Esophagus squamous epithelium (tissue), 5 donors: ENCODE measurements around the gene THAP5. TPM values are rescaled to one million over a fixed set of nuclear protein-coding genes. Genes with fewer than 3 reads are reported as not detected.

ENCODE experiments used
- DNase-seq: peaks from one replicate; lab custom pipeline; 2025; lab: John Stamatoyannopoulos, UW
- H3K27ac ChIP-seq, 4 donors: fragments of 200-600 bp; sonication (generic); one replicate each; pipeline ENCODE4 v1.5.1; 2016 to 2019; ENCODE audit warnings: mild to moderate bottlenecking in 1 of 4
- H3K27me3 ChIP-seq, 4 donors: fragments of 200-600 bp; sonication (generic); 1 replicate in 3 of 4; 2 replicates in 1 of 4; pipeline versions ENCODE4 v1.5.1 to v1.6.0; 2017 to 2021; ENCODE audit warnings: antibody characterized with exemption in 1 of 4
- H3K36me3 ChIP-seq, 3 donors: fragments of 200-600 bp; sonication (generic); one replicate each; pipeline ENCODE4 v1.5.1; 2016 to 2019
- H3K4me1 ChIP-seq, 3 donors: fragments of 200-600 bp; sonication (generic); one replicate each; pipeline ENCODE4 v1.5.1; 2017 to 2019
- H3K4me3 ChIP-seq, 4 donors: fragments of 200-600 bp; sonication (generic); 1 replicate in 3 of 4; 2 replicates in 1 of 4; pipeline ENCODE4 v1.5.1; 2016 to 2019; ENCODE audit warnings: mild to moderate bottlenecking in 2 of 4, moderate library complexity in 1 of 4
- H3K9me3 ChIP-seq, 3 donors: fragments of 200-600 bp; sonication (generic); one replicate each; pipeline ENCODE4 v1.5.1; 2016 to 2019
- POLR2A ChIP-seq, 4 donors: fragments of 450-650 bp; IDR thresholded peaks; one replicate each; pipeline ENCODE4 v1.6.1; 2017; ENCODE audit warnings: antibody characterized with exemption in 4 of 4, mild to moderate bottlenecking in 4 of 4, moderate library complexity in 3 of 4
- WGBS, 2 donors: methylation state at CpG; one replicate each; pipeline ENCODE4 v1.1.5; 2018; 5-methylcytosine and 5-hydroxymethylcytosine counted together
- intact Hi-C: fragments of 100-400 bp; cut with DNase I; formaldehyde crosslinking; loops from one replicate; pipeline ENCODE4 v1.15.0; 2022
- total RNA-seq, 4 donors: library from RNA; depleted of rRNA; stranded (reverse); fragments of >200 nt; gene quantifications; one replicate each; pipeline ENCODE4 v1.1.0, GENCODE V29; 2016
- TF ChIP-seq, protein P1 (sequence below), 6 experiments: fragments of 450-650 bp in 4 of 6; fragments of 200-600 bp in 2 of 6; sonication (generic) in 2 of 6; IDR thresholded peaks; one replicate each; pipeline ENCODE4 v1.5.1; 2016 to 2019; ENCODE audit warnings: antibody characterized with exemption in 6 of 6, mild to moderate bottlenecking in 4 of 6, moderate library complexity in 4 of 6
- donor health status: DM: yes; HTN: yes; CAD: no.

The THAP5 gene
- total RNA-seq, 4 donors from 2014 or later, result 7.7 to 19.7 (median 15.9) TPM

DNA sequence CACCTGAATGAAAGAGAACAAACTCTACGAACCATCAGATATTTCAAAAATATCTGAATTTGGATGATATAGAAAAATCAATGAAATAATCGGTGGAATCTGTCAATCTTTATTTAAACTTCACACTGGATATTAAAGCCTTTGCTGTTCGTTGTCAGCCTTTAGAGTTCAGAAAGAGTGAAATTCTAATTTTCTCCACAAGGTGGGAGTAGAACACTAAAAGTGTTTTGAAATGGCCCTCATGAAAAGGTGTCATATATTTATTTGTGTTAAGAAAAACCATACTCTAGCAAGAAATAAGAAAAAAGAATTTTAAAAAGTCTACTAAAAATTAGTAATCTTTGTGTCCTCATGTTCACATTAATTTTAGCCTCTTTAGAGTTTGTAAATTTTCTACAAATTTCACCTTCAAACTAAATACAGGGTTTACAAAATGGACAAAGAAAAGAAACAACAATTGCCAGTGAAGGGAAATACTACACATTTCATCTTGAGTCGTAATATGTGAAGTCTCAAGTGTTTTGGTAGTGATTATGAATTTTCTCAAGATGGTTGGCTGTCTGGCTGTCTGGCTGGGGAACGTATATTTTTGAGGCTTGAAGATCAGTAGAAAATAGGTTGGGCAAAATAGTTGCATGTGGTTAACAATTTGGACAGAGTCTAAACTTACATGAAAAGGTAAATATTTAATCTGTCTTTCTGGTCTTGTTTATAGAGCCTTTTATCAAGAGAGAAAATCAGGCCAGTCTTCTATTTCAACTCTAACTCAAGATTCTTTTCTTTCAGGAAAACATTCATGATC is 43.8 kb upstream of the THAP5 start:
- Histone ChIP-seq H3K27ac (no peak overlapping the region), H3K36me3 (no peaks in the 10 kb centered on the region), H3K27me3 (peaks cover 0 to 5% (median 0%) of the 10 kb centered on the region in 4 donors), H3K4me3 (no peak overlapping the region), H3K9me3 (no peaks in the 10 kb centered on the region), H3K4me1 (no peaks in the 10 kb centered on the region)
- 19 to 26% methylated on average over 5 of the region's 5 CpGs for WGBS, 2 donors
- TF ChIP-seq, protein P1, sequence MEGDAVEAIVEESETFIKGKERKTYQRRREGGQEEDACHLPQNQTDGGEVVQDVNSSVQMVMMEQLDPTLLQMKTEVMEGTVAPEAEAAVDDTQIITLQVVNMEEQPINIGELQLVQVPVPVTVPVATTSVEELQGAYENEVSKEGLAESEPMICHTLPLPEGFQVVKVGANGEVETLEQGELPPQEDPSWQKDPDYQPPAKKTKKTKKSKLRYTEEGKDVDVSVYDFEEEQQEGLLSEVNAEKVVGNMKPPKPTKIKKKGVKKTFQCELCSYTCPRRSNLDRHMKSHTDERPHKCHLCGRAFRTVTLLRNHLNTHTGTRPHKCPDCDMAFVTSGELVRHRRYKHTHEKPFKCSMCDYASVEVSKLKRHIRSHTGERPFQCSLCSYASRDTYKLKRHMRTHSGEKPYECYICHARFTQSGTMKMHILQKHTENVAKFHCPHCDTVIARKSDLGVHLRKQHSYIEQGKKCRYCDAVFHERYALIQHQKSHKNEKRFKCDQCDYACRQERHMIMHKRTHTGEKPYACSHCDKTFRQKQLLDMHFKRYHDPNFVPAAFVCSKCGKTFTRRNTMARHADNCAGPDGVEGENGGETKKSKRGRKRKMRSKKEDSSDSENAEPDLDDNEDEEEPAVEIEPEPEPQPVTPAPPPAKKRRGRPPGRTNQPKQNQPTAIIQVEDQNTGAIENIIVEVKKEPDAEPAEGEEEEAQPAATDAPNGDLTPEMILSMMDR (IDR thresholded peaks at IDR 0.05), result peak; percentile 38 to 79 (median 64)
- no peak for TF ChIP-seq POLR2A (IDR thresholded peaks at IDR 0.05)
- DNase-seq, result no peak
- intact Hi-C loops, result no loop called here

DNA sequence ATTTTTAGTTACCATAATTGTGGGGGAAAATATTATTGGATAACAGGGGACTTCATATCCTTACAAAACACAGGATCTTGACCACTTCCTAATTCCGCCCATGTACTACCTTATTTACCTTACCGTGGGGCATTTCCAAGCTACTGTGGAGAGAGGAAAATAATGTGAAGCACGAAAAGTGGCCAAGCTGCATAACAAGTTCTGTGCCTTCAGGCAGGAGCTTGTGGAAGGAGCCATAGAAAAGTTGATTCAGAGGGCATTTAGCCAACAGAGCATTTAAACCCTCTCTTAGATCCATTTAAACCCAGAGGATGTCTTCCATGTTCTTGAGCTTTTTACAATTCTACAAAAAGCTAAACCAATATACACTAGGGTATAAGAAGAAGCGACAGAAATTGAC is 41.8 kb upstream of the THAP5 start:
- TF ChIP-seq POLR2A (IDR thresholded peaks at IDR 0.05), result no peak
- TF ChIP-seq, protein P1 (IDR thresholded peaks at IDR 0.05), result no peak
- no peak overlapping the region for H3K27ac ChIP-seq
- no peak overlapping the region for H3K4me3 ChIP-seq
- peaks cover 0 to 5% (median 0%) of the 10 kb centered on the region in 4 donors for H3K27me3 ChIP-seq
- no peak for DNase-seq
- 22 to 46% methylated on average over 4 of the region's 4 CpGs for WGBS, 2 donors
- no peaks in the 10 kb centered on the region for H3K4me1 ChIP-seq
- H3K9me3 ChIP-seq, result no peaks in the 10 kb centered on the region
- intact Hi-C loops, result no loop called here
- H3K36me3 ChIP-seq, result no peaks in the 10 kb centered on the region

DNA sequence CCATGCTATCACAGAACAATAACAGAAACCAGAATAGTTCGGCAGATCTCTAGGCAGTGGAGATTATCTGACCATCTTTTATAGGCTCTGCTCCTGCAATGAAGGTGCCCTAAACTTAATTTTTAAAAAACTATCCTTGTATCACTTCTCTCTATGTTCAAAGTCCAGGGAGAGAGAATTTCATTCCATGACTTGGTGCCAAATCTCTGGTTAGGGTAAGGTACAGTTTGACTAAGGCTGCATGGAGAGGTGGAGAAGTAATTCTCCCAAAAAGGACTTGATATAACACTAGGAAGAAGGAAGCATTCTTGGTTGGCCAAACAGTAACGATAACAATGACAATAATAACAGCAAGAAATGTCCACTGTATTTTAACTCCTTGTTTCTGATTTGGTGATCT is 40.1 kb upstream of the THAP5 start:
- no peak for DNase-seq
- 81 to 85% methylated on average over 2 of the region's 2 CpGs for WGBS, 2 donors
- intact Hi-C loops, result no loop called here

DNA sequence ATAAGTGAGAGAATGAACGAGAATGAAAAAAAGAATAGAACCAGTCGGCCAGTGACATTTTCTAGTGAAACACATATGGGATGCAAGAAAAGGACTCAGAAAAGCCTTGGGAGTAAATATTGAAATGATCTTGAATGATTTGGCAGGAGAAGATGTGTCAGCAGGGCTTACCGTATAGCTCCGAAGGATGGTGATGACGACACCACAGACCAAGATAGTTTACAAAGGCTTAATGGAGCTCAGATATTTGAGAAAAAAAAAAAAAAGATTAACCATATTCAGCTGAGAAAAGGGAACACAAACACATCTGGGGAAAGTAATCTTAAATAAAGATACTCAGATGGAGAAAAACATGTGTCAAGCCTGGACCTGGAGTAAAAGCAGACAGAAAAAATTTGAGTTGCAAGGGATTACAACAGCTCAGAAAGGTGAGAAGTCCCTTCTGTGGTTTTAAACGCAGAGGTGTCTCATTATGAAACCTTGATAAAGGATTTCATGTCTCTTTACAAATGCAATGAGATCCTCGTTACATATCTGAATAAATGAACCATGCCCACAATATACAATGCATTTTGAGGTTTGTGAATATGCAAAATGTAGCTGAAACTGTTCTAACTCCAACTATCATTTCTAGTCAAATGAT is 36.2 kb upstream of the THAP5 start:
- Histone ChIP-seq H3K4me1 (no peaks in the 10 kb centered on the region), H3K27me3 (peaks cover 0 to 9% (median 0%) of the 10 kb centered on the region in 4 donors), H3K4me3 (no peak overlapping the region), H3K9me3 (no peaks in the 10 kb centered on the region), H3K36me3 (no peaks in the 10 kb centered on the region), H3K27ac (no peak overlapping the region)
- DNase-seq, result no peak
- intact Hi-C loops, result no loop called here
- 39 to 49% methylated on average over 7 of the region's 7 CpGs for WGBS, 2 donors
- TF ChIP-seq POLR2A (IDR thresholded peaks at IDR 0.05), result no peak
- TF ChIP-seq, protein P1 (IDR thresholded peaks at IDR 0.05), result no peak

More for the DNA sequence above, 40.1 kb upstream of the THAP5 start:
- H3K36me3 ChIP-seq, result no peaks in the 10 kb centered on the region
- TF ChIP-seq POLR2A (IDR thresholded peaks at IDR 0.05), result no peak
- TF ChIP-seq, protein P1 (IDR thresholded peaks at IDR 0.05), result no peak
- no peaks in the 10 kb centered on the region for H3K4me1 ChIP-seq
- H3K9me3 ChIP-seq, result no peaks in the 10 kb centered on the region
- H3K4me3 ChIP-seq, result no peak overlapping the region
- H3K27ac ChIP-seq, result no peak overlapping the region
- peaks cover 0 to 12% (median 0%) of the 10 kb centered on the region in 4 donors for H3K27me3 ChIP-seq
